GM19452 (cell line): ENCODE measurements around the gene EIF1.
A peak's percentile ranks its signal among the peaks of the same experiment; 100 is the strongest.
"Not testable (repeated sequence)": the region's sequence is repeated elsewhere in the genome, so short reads cannot be mapped to it uniquely, and the experiment has no call there.

Source experiments
- ATAC-seq: cut with Tn5 transposase; IDR thresholded peaks from one replicate; pipeline ENCODE4 v1.9.1; 2021; ENCODE audit not compliant: unreplicated experiment

The EIF1 gene

GRCh38 chr17:41688641-41689496, at the start of gene EIF1:
EIF1 (plus strand) TSS chr17:41688885; CDS start chr17:41689039, 154 bp downstream.
- ATAC-seq = peak; percentile 75

- no peak for ATAC-seq
These were observed 49.7 kb upstream of the EIF1 start for GRCh38 chr17:41638941-41639340.

GRCh38 chr17:41639492-41640473, 48.9 kb upstream of the EIF1 start:
- ATAC-seq = no peak

- not testable (repeated sequence) for ATAC-seq
These were observed 48.1 kb upstream of the EIF1 start for GRCh38 chr17:41640596-41640995.

DNA sequence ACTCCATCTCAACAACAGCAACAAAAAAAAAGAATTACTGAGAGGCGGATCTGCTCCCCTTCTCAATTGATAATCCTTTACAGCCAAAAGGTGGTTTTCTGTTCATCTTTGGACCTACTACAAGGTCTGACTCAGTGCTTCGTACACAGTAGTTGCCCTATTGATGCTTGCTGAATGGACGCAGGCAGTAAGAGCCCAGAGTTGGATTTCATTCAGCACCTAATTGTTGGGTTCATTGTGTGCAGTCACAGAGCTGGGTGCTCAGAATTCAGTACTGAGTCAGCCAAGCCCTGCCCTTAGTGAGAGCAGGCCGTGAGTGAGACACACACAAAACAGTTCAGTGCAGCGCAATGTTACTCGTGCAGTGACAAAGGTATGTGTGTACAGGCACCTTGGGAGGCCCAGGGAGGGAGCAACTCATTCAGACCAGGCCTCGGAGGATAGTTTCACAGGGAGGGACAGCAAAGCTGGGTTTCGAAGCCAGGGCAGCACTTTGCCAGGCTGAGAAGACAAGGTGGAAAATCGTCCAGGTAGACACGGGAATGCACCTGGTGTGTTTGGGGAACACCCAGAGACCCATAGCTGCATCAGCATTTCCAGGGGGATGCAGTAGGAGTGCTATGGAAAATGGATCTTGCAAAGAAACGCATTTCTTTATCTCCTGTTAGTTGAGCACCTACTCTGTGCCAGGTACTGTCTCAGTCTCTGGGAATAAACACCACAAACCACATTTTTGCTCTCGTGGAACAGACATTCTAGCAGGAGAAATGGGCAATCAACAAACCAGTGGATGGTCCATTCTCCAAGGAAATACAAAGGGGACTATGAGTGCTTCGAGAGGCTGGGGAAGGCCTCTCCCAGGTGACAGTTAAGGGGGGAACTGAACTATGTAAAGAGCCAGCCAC, 46.2 kb upstream of the EIF1 start:
- ATAC-seq = no peak

DNA sequence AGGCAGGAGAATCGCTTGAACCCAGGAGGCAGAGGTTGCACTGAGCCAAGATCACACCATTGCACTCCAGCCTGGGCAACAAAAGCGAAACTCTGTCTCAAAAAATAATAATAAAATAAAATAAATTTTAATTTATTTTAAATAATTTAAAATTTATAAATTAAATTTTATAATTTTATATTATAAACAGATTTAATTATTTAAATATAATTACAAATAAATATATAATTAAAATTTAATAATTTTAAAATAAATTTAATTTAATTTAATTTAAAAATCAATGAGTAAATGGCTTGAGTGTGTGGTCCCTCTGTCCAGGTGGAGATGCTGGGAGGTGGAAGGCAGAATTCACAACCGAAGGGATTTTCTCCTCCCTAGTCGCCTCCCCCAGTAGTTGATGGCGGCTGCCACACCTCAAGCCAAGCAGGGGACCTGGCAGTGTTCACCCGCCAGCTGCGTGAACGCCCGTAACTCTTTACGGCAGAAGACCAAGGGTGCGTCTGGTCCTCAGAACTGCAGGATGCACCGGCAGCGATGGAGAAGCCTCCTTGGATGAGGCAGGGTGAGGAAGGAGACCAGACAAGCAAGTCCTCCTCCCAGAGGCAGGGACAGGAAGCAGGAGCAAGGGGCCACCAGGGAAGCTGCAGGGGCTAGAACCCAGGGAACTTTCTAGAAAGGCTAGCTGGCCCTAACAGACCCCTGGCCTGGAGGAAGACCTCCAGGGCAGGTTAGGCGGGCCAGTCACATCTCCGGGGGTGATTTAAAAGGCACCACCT, 41.5 kb upstream of the EIF1 start:
- no peak for ATAC-seq

DNA sequence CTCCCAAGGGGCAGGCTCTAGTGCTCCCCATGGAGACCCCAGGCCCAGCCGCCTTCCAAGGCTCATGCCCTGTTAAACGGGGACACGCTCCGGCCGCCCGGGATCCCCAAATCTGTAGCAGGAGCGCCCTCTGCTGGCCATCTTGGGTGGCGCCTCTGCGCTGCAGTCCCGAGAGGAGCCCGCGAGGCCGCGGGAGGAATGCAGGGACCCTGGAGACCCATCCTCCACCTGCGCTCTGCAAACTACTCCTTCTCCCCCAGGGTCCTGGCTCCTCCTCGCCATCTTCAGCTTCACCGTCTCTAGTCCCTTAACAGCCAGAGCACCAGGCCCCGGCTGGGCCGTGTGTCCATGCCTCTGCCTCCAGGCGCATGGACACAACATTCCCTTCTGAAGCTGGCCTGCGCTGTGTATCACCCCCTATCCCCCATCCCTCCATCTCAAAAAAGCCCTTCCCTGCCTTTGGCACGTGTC, 40.7 kb upstream of the EIF1 start:
- ATAC-seq = no peak

GRCh38 chr17:41648411-41649195, 40.1 kb upstream of the EIF1 start:
- ATAC-seq = peak; percentile 81

- ATAC-seq = no peak
These were observed 38.7 kb upstream of the EIF1 start for GRCh38 chr17:41649923-41650519.

DNA sequence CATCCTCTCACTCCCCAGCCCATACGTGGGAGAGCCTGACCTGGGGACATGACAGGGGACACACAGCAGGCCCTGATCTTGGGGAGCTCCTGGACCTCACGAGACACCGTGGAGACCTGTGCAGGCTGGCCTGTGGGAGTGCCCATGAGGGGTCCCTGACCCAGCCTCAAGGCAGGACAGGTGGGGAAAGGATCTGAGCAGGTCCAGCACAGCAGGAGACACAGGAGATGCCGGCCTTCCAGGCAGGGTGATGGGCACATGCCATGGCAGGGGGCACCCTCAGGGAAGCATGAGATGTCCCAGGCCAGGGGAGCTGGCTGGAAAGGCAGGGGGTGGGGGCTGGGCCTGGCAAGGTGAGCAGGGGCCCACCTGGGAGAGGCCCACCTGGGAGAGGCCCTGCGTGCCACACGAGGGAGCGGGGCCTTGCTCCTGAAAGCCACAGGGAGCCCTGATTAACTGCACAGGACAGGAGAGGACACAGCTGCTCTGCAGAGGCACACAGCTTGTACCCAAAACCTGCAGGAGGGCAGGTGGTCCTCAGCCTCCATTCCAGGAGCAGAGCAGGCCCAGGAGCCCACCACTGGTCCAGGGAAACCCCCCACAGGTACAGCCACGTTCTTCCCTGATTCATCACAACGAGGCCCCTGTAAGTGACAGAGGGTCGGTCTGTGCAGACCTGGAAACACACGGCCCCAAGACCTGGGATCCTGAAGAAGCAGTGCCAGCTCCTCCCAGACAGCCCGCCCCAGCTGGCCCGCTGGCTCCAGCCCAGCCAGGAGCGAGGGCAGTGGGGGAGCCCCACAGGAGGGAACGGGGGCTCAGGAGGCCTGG, 37.7 kb upstream of the EIF1 start:
- ATAC-seq = no peak

DNA sequence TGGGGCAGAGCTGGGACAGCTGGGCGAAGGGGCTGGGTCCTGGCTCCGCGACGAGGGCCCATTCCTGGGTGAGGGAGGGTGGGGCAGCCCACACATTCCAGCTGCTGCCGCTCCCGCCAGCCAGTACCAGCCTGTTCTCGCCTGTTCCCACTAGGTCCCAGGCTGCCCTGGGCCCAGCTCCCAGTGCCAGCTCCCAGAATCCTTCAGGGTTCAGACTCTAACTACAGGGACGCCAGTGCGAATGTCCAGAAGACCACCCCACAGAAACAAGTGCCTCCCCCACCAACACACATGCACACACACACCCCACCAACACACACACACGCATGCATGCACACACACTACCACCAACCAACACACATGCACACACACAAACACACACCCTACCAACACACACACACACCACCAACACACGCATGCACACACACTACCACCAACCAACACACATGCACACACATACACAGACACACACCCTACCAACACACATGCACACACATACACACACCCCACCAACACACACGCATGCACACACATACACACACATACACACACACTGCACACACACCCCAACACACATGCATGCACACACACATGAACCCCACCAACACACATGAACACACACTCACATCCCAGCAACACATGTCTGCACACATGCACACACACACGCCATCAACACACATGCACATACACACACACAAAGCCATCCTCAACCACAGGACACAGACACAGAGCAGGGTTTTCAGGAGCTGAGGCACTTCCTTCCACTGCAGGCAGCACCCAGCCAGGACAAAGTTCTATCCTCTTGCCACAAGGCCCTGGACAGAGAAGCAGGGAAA, 36.8 kb upstream of the EIF1 start:
- ATAC-seq = no peak

DNA sequence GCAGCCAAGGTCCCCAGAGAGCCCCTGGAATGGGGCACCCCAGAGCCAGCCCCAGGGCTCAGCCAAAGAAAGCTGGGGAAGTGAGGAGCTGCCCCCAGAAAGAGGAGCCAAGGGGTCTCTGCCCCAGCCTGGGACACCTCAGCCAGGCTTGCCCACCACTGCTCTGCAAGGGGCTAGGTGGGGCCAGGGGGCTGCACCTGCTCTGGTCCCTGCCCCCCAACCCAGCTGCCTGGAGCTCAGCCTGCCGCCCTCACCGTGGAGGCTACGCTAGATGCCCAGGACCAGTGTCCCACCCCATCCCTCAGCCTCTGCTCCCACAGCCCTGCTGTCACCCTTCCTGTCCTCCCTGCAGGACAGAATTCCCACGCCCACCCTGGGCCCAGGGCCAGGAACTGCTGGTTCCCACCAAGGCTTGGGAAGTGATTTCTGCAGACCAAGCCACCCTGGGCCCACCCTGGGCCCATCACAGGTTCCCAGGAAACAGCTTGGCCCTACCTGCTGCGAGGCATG, 36.2 kb upstream of the EIF1 start:
- no peak for ATAC-seq

DNA sequence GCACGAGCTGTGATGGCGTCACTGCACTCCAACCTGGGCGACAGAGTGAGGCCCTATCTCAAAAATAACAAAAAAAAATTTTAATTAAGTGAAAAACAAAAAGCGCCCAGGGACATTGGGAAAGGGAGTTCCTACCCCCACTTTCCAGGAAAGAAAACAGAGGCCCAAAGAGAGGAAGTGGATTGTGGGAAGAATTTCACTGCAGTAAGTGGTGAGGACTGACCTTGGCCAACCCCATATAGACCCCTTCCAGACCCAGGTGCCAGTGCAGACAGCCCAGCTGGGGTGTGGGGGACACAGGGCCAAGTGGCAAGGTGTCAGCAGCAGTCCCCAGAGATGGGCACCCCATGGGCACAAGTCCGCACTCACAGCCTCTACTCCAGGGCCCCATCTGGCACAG, 35.3 kb upstream of the EIF1 start:
- ATAC-seq = no peak

GRCh38 chr17:41653892-41654677, 34.6 kb upstream of the EIF1 start:
- ATAC-seq = no peak

DNA sequence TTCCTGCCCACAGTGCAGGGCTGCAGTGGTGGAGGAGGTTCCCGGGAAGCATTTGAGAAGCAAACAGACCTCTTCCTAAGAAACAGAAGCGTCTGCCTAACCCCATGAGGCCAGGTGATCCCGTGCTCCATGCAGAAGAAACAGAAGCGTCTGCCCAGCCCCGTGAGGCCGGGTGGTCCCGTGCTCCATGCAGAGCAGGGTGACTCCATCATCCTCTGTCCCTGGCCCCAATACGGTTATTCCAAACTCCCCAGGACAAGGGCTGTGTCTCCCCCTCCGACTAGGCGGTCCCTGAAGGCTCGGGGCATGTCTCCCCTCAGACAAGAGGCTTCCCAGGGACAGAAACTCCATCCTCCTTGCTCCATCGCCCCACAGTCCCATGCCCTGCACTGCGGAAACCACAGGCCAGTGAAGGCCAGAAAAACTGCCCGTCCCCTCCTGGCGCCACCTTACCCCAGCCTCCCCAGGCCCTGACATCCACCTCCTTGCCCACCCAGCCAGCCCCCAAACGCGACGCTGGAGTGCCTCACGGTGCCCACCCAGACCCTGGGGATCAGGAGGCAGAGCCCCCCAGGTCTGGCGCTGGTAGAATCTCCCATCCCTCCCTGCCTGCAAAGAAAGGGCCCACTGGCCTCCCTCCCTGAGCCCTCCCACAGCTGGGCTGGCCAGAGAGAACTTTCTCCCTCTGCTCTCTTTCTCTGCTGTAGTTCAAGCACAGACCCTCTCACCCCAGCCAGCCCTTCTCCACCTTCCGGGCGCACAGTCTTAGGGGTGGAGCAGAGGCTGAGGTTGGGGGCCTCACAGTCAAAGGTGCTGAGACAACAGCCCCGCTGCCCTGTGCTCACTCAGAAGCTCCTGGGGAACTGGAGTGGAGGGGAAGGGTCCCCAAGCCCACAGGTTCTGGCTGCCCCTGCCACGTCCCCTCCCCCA, 33.7 kb upstream of the EIF1 start:
- ATAC-seq = no peak
